HG02588 (cell line): ENCODE measurements around the gene C6orf120.
A peak's percentile ranks its signal among the peaks of the same experiment; 100 is the strongest.
"Not testable (repeated sequence)": the region's sequence is repeated elsewhere in the genome, so short reads cannot be mapped to it uniquely, and the experiment has no call there.

ENCODE experiments used
- ATAC-seq: cut with Tn5 transposase; IDR thresholded peaks from one replicate; pipeline ENCODE4 v1.9.1; 2021; ENCODE audit warnings: mild to moderate bottlenecking, moderate library complexity; ENCODE audit not compliant: unreplicated experiment

C6orf120 gene

GRCh38 chr6:169678342-169678741 lies 23.6 kb upstream of the C6orf120 start:
- ATAC-seq = no peak

- ATAC-seq = no peak
Measured at GRCh38 chr6:169684056-169684455, 17.9 kb upstream of the C6orf120 start.

- ATAC-seq = no peak
Measured at GRCh38 chr6:169685860-169686259, 16.1 kb upstream of the C6orf120 start.

- ATAC-seq = no peak
Measured at GRCh38 chr6:169689287-169689686, 12.6 kb upstream of the C6orf120 start.

GRCh38 chr6:169691260-169691659 lies 10.7 kb upstream of the C6orf120 start:
- ATAC-seq = no peak

GRCh38 chr6:169692516-169692915 lies 9.4 kb upstream of the C6orf120 start:
- no peak for ATAC-seq

- ATAC-seq = no peak
Measured at GRCh38 chr6:169695131-169695530, 6.8 kb upstream of the C6orf120 start.

GRCh38 chr6:169697115-169697514 lies 4.8 kb upstream of the C6orf120 start:
- not testable (repeated sequence) for ATAC-seq

GRCh38 chr6:169700296-169700695 lies 1.6 kb upstream of the C6orf120 start:
- ATAC-seq = no peak

GRCh38 chr6:169701311-169701953 lies 494 bp upstream of the C6orf120 start:
- ATAC-seq = peak; percentile 13

GRCh38 chr6:169702840-169703246 lies 917 bp downstream of the C6orf120 start:
- ATAC-seq = peak; percentile 8

GRCh38 chr6:169707772-169708171 lies 5.8 kb downstream of the C6orf120 start:
- no peak for ATAC-seq

GRCh38 chr6:169709293-169709692 lies 7.4 kb downstream of the C6orf120 start:
- no peak for ATAC-seq

GRCh38 chr6:169710009-169710408 lies 8.1 kb downstream of the C6orf120 start:
- no peak for ATAC-seq

- ATAC-seq = no peak
Measured at GRCh38 chr6:169714178-169714577, 12.3 kb downstream of the C6orf120 start.

GRCh38 chr6:169714595-169714994 lies 12.7 kb downstream of the C6orf120 start:
- ATAC-seq = no peak

GRCh38 chr6:169719117-169719516 lies 17.2 kb downstream of the C6orf120 start:
- no peak for ATAC-seq

GRCh38 chr6:169720207-169720855 lies 18.4 kb downstream of the C6orf120 start:
- no peak for ATAC-seq

- ATAC-seq = no peak
Measured at GRCh38 chr6:169722362-169723199, 20.7 kb downstream of the C6orf120 start.

GRCh38 chr6:169723200-169723909 lies 21.4 kb downstream of the C6orf120 start:
- peak; percentile 30 for ATAC-seq

GRCh38 chr6:169723991-169724493 lies 22.1 kb downstream of the C6orf120 start:
- ATAC-seq = peak; percentile 42
